Liver (tissue), 9 donors: ENCODE data around the gene DNAL1. TPM values are rescaled to one million over a fixed set of nuclear protein-coding genes. Genes with fewer than 3 reads are reported as not detected.

ENCODE experiments used
- DNase-seq: peaks from one replicate; pipeline ENCODE4 v3.0.0-alpha.2; 2017; ENCODE audit warnings: low spot score
- H3K27ac ChIP-seq, 2 donors: one replicate each; pipeline ENCODE4 v1.7.0; 2013; ENCODE audit warnings: inconsistent platforms in 2 of 2, low read length in 2 of 2, control low read depth in 1 of 2, low read depth in 1 of 2, mild to moderate bottlenecking in 1 of 2
- H3K27me3 ChIP-seq, 4 donors: one replicate each; pipeline versions ENCODE4 v1.6.1 to v1.7.0; 2013; ENCODE audit warnings: low read length in 3 of 4, inconsistent platforms in 1 of 4, mild to moderate bottlenecking in 1 of 4, moderate library complexity in 1 of 4; ENCODE audit not compliant: control insufficient read depth in 4 of 4, insufficient read depth in 4 of 4
- H3K36me3 ChIP-seq, 4 donors: one replicate each; pipeline versions ENCODE4 v1.6.1 to v1.7.0; 2013; ENCODE audit warnings: low read length in 3 of 4, mild to moderate bottlenecking in 3 of 4, low read depth in 1 of 4, moderate library complexity in 1 of 4; ENCODE audit not compliant: control insufficient read depth in 4 of 4, insufficient read depth in 3 of 4
- H3K4me1 ChIP-seq, 4 donors: one replicate each; pipeline versions ENCODE4 v1.6.1 to v1.7.0; 2013; ENCODE audit warnings: low read length in 3 of 4, mild to moderate bottlenecking in 3 of 4, moderate library complexity in 1 of 4; ENCODE audit not compliant: control insufficient read depth in 4 of 4, insufficient read depth in 4 of 4
- H3K4me3 ChIP-seq, 3 donors: one replicate each; pipeline versions ENCODE4 v1.6.1 to v1.7.0; 2013; ENCODE audit warnings: low read length in 3 of 3, control low read depth in 1 of 3, low read depth in 1 of 3, mild to moderate bottlenecking in 1 of 3
- H3K9ac ChIP-seq, 2 donors: one replicate each; pipeline ENCODE4 v1.7.0; 2013; ENCODE audit warnings: low read length in 2 of 2, mild to moderate bottlenecking in 2 of 2, moderate library complexity in 2 of 2, control low read depth in 1 of 2, low read depth in 1 of 2
- H3K9me3 ChIP-seq, 4 donors: one replicate each; pipeline versions ENCODE4 v1.6.1 to v1.7.0; 2013; ENCODE audit warnings: low read length in 3 of 4; ENCODE audit not compliant: control insufficient read depth in 4 of 4
- EGR1 ChIP-seq, 2 donors: IDR thresholded peaks; 2 replicates each; pipeline ENCODE4 v1.6.1; 2016 to 2018; ENCODE audit warnings: antibody characterized with exemption in 2 of 2, low read depth in 2 of 2
- FOXA1 ChIP-seq: IDR thresholded peaks from 2 replicates; pipeline ENCODE4 v1.6.1; 2016; ENCODE audit warnings: antibody characterized with exemption
- FOXA2 ChIP-seq: IDR thresholded peaks from 2 replicates; pipeline ENCODE4 v1.6.1; 2016; ENCODE audit warnings: antibody characterized with exemption
- GABPA ChIP-seq, 2 donors: IDR thresholded peaks in 1 of 2; conservative IDR thresholded peaks in 1 of 2; 2 replicates each; pipeline ENCODE4 v1.6.1; 2016; ENCODE audit warnings: antibody characterized with exemption in 2 of 2, mild to moderate bottlenecking in 1 of 2, moderate library complexity in 1 of 2
- HNF4A ChIP-seq, 2 donors: conservative IDR thresholded peaks; 2 replicates each; pipeline ENCODE4 v1.6.1; 2016; ENCODE audit warnings: antibody characterized with exemption in 2 of 2, mild to moderate bottlenecking in 2 of 2
- HNF4G ChIP-seq: IDR thresholded peaks from 2 replicates; pipeline ENCODE4 v1.6.1; 2016; ENCODE audit warnings: antibody characterized with exemption
- JUND ChIP-seq, 2 donors: IDR thresholded peaks; 2 replicates each; pipeline ENCODE4 v1.6.1; 2016; ENCODE audit warnings: antibody characterized with exemption in 2 of 2
- NR2F2 ChIP-seq: IDR thresholded peaks from 2 replicates; pipeline ENCODE4 v1.6.1; 2016; ENCODE audit warnings: antibody characterized with exemption
- RAD21 ChIP-seq, 2 donors: IDR thresholded peaks; 2 replicates each; pipeline ENCODE4 v1.6.1; 2016; ENCODE audit warnings: antibody characterized with exemption in 2 of 2, mild to moderate bottlenecking in 2 of 2
- RXRA ChIP-seq, 2 donors: IDR thresholded peaks; 2 replicates each; pipeline ENCODE4 v1.6.1; 2017 to 2018; ENCODE audit warnings: antibody characterized with exemption in 2 of 2, mild to moderate bottlenecking in 1 of 2
- TAF1 ChIP-seq: conservative IDR thresholded peaks from 2 replicates; pipeline ENCODE4 v1.6.1; 2016; ENCODE audit warnings: antibody characterized with exemption, mild to moderate bottlenecking
- YY1 ChIP-seq: IDR thresholded peaks from 2 replicates; pipeline ENCODE4 v1.6.1; 2016; ENCODE audit warnings: antibody characterized with exemption, mild to moderate bottlenecking
- WGBS: extraction: QIAGEN DNeasy Blood & Tissue Kit; methylation state at CpG from one replicate; pipeline ENCODE4 v1.1.7; 2013; 5-methylcytosine and 5-hydroxymethylcytosine counted together
- polyA plus RNA-seq, 2 donors: library from polyadenylated mRNA; stranded (reverse) in 1 of 2; unstranded in 1 of 2; fragments of 200-250 nt in 1 of 2; fragments of >200 nt in 1 of 2; fragmentation: Nextera tagmentation in 1 of 2; extraction: Ambion mirVana in 1 of 2; gene quantifications; one replicate each; pipeline versions ENCODE4 v1.2.1 to v1.2.3, GENCODE V29; 2013 to 2015
- total RNA-seq, 2 donors: library from RNA; depleted of rRNA; stranded (reverse); fragments of >200 nt; gene quantifications; one replicate each; pipeline ENCODE4 v1.2.3, GENCODE V29; 2014
- TF ChIP-seq, protein P1 (sequence below): IDR thresholded peaks from 2 replicates; pipeline ENCODE4 v1.6.1; 2016; ENCODE audit warnings: antibody characterized with exemption
- TF ChIP-seq, protein P2 (sequence below): fragments of 150-350 bp; IDR thresholded peaks from 2 replicates; pipeline ENCODE4 v1.5.1; 2017; ENCODE audit warnings: improper control_type of control experiment, low read depth, low read length; ENCODE audit not compliant: missing input control
- TF ChIP-seq, protein P3 (sequence below): IDR thresholded peaks from 2 replicates; pipeline ENCODE4 v1.6.1; 2016; ENCODE audit warnings: antibody characterized with exemption
- TF ChIP-seq, protein P4 (sequence below): IDR thresholded peaks from 2 replicates; pipeline ENCODE4 v1.6.1; 2016; ENCODE audit warnings: antibody characterized with exemption, mild to moderate bottlenecking
- TF ChIP-seq, protein P5 (sequence below): IDR thresholded peaks from 2 replicates; pipeline ENCODE4 v1.6.1; 2016; ENCODE audit warnings: antibody characterized with exemption
- donor health status: healthy.
- donor health status: healthy.
- donor health status: healthy.
- donor health status: healthy.
- donor health status: healthy.

Gene DNAL1
- total and polyA plus RNA-seq, 4 donors: 1.9 to 3.4 (median 2.4) TPM

DNA sequence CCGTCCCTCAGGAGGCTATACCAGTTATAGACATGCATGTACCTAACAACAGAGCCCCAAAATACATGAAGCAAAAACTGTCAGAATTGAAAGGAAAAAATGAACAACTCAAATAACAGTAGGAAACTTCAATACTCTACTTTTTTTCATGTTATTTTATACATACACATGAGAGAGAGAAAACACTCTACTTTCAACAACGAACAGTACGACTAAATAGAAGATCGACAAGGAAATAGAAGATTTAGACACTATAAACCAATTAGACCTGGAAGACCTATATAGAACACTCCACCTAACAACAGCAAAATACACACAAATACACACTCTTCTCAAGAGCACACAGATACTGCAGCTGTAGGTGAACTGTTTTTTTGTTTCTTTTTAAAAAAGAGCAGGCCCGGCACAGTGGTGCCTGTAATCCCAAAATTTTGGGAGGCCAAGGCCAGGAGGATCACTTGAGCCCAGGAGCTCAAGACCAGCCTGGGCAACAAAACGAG, 104.1 kb downstream of the DNAL1 start:
- no peak overlapping the region for H3K27ac ChIP-seq
- H3K9ac ChIP-seq: no peak overlapping the region
- no peak overlapping the region for H3K4me3 ChIP-seq
- H3K27me3 ChIP-seq: no peaks in the 10 kb centered on the region
- TF ChIP-seq RXRA (IDR thresholded peaks at IDR 0.05) (no peak), RAD21 (IDR thresholded peaks at IDR 0.05) (no peak), HNF4A (conservative IDR thresholded peaks at IDR 0.05) (no peak), NR2F2 (no peak), GABPA (IDR thresholded peaks at IDR 0.05 in 1 of 2, conservative IDR thresholded peaks at IDR 0.05 in 1 of 2) (no peak), TAF1 (no peak), JUND (IDR thresholded peaks at IDR 0.05) (no peak), FOXA1 (no peak), FOXA2 (no peak), HNF4G (no peak), YY1 (no peak), EGR1 (IDR thresholded peaks at IDR 0.05; ENCODE audit: low read depth in 2 of 2) (no peak)
- TF ChIP-seq, protein P1, sequence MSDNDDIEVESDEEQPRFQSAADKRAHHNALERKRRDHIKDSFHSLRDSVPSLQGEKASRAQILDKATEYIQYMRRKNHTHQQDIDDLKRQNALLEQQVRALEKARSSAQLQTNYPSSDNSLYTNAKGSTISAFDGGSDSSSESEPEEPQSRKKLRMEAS: no peak
- TF ChIP-seq, protein P2, sequence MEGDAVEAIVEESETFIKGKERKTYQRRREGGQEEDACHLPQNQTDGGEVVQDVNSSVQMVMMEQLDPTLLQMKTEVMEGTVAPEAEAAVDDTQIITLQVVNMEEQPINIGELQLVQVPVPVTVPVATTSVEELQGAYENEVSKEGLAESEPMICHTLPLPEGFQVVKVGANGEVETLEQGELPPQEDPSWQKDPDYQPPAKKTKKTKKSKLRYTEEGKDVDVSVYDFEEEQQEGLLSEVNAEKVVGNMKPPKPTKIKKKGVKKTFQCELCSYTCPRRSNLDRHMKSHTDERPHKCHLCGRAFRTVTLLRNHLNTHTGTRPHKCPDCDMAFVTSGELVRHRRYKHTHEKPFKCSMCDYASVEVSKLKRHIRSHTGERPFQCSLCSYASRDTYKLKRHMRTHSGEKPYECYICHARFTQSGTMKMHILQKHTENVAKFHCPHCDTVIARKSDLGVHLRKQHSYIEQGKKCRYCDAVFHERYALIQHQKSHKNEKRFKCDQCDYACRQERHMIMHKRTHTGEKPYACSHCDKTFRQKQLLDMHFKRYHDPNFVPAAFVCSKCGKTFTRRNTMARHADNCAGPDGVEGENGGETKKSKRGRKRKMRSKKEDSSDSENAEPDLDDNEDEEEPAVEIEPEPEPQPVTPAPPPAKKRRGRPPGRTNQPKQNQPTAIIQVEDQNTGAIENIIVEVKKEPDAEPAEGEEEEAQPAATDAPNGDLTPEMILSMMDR: no peak
- TF ChIP-seq, protein P3, sequence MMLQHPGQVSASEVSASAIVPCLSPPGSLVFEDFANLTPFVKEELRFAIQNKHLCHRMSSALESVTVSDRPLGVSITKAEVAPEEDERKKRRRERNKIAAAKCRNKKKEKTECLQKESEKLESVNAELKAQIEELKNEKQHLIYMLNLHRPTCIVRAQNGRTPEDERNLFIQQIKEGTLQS: no peak
- TF ChIP-seq, protein P4, sequence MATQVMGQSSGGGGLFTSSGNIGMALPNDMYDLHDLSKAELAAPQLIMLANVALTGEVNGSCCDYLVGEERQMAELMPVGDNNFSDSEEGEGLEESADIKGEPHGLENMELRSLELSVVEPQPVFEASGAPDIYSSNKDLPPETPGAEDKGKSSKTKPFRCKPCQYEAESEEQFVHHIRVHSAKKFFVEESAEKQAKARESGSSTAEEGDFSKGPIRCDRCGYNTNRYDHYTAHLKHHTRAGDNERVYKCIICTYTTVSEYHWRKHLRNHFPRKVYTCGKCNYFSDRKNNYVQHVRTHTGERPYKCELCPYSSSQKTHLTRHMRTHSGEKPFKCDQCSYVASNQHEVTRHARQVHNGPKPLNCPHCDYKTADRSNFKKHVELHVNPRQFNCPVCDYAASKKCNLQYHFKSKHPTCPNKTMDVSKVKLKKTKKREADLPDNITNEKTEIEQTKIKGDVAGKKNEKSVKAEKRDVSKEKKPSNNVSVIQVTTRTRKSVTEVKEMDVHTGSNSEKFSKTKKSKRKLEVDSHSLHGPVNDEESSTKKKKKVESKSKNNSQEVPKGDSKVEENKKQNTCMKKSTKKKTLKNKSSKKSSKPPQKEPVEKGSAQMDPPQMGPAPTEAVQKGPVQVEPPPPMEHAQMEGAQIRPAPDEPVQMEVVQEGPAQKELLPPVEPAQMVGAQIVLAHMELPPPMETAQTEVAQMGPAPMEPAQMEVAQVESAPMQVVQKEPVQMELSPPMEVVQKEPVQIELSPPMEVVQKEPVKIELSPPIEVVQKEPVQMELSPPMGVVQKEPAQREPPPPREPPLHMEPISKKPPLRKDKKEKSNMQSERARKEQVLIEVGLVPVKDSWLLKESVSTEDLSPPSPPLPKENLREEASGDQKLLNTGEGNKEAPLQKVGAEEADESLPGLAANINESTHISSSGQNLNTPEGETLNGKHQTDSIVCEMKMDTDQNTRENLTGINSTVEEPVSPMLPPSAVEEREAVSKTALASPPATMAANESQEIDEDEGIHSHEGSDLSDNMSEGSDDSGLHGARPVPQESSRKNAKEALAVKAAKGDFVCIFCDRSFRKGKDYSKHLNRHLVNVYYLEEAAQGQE: no peak
- TF ChIP-seq, protein P5, sequence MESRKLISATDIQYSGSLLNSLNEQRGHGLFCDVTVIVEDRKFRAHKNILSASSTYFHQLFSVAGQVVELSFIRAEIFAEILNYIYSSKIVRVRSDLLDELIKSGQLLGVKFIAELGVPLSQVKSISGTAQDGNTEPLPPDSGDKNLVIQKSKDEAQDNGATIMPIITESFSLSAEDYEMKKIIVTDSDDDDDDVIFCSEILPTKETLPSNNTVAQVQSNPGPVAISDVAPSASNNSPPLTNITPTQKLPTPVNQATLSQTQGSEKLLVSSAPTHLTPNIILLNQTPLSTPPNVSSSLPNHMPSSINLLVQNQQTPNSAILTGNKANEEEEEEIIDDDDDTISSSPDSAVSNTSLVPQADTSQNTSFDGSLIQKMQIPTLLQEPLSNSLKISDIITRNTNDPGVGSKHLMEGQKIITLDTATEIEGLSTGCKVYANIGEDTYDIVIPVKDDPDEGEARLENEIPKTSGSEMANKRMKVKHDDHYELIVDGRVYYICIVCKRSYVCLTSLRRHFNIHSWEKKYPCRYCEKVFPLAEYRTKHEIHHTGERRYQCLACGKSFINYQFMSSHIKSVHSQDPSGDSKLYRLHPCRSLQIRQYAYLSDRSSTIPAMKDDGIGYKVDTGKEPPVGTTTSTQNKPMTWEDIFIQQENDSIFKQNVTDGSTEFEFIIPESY: no peak
- H3K9me3 ChIP-seq: no peaks in the 10 kb centered on the region
- peaks cover 38 to 90% (median 78%) of the 10 kb centered on the region in 4 donors for H3K4me1 ChIP-seq
- no peak for DNase-seq
- H3K36me3 ChIP-seq: no peaks in the 10 kb centered on the region
- 79% methylated on average over 6 of the region's 6 CpGs for WGBS
